NCI-H1417 (cell line): ENCODE data around the gene RRM2.
"Not testable (repeated sequence)": the region's sequence is repeated elsewhere in the genome, so short reads cannot be mapped to it uniquely, and the experiment has no call there.

Source experiments
- DNase-seq, 3 experiments: peaks; one replicate each; lab custom pipeline; 2025; lab: John Stamatoyannopoulos, UW

The RRM2 gene

GRCh38 chr2:10132596-10132995 lies 10.1 kb downstream of the RRM2 start:
- DNase-seq: peak in 1 of 3 experiments; percentile 40

- DNase-seq: no peak
These were observed 10.6 kb downstream of the RRM2 start for GRCh38 chr2:10132996-10133647.

GRCh38 chr2:10135296-10136089 lies 13.0 kb downstream of the RRM2 start:
- DNase-seq: peak in 2 of 3 experiments; percentile 53 to 61

GRCh38 chr2:10136101-10136934 lies 13.8 kb downstream of the RRM2 start:
- DNase-seq: peak in 1 of 3 experiments; percentile 58

- DNase-seq: peak in 1 of 3 experiments; percentile 36
These were observed 14.7 kb downstream of the RRM2 start for GRCh38 chr2:10137053-10137843.

- DNase-seq: no peak
These were observed 17.0 kb downstream of the RRM2 start for GRCh38 chr2:10139536-10139935.

- no peak for DNase-seq
These were observed 18.5 kb downstream of the RRM2 start for GRCh38 chr2:10140841-10141610.

- peak in 2 of 3 experiments; percentile 30 to 53 for DNase-seq
These were observed 19.4 kb downstream of the RRM2 start for GRCh38 chr2:10141736-10142639.

GRCh38 chr2:10142640-10142965 lies 20.1 kb downstream of the RRM2 start:
- DNase-seq: no peak

- no peak for DNase-seq
These were observed 22.4 kb downstream of the RRM2 start for GRCh38 chr2:10144771-10145518.

GRCh38 chr2:10145519-10146357 lies 23.2 kb downstream of the RRM2 start:
- DNase-seq: no peak

- no peak for DNase-seq
These were observed 23.9 kb downstream of the RRM2 start for GRCh38 chr2:10146366-10147005.

- not testable (repeated sequence) for DNase-seq
These were observed 24.6 kb downstream of the RRM2 start for GRCh38 chr2:10147050-10147660.

- DNase-seq: no peak
These were observed 25.7 kb downstream of the RRM2 start for GRCh38 chr2:10148268-10148667.

GRCh38 chr2:10149635-10150034 lies 27.1 kb downstream of the RRM2 start:
- no peak for DNase-seq

GRCh38 chr2:10150436-10150835 lies 27.9 kb downstream of the RRM2 start:
- no peak for DNase-seq

- DNase-seq: no peak
These were observed 28.9 kb downstream of the RRM2 start for GRCh38 chr2:10151462-10151861.
